SKM-1 treated with dmso at 0.1 percent for 144 hours (cell line): Measurements from ENCODE around the gene CACNA2D2.

Experiments
- DNase-seq: peaks from one replicate; lab custom pipeline; 2025; ENCODE audit not compliant: unreplicated experiment; lab: John Stamatoyannopoulos, UW

The CACNA2D2 gene

GRCh38 chr3:50374363-50375257 lies 128.8 kb downstream of the CACNA2D2 start:
- DNase-seq = no peak

DNA sequence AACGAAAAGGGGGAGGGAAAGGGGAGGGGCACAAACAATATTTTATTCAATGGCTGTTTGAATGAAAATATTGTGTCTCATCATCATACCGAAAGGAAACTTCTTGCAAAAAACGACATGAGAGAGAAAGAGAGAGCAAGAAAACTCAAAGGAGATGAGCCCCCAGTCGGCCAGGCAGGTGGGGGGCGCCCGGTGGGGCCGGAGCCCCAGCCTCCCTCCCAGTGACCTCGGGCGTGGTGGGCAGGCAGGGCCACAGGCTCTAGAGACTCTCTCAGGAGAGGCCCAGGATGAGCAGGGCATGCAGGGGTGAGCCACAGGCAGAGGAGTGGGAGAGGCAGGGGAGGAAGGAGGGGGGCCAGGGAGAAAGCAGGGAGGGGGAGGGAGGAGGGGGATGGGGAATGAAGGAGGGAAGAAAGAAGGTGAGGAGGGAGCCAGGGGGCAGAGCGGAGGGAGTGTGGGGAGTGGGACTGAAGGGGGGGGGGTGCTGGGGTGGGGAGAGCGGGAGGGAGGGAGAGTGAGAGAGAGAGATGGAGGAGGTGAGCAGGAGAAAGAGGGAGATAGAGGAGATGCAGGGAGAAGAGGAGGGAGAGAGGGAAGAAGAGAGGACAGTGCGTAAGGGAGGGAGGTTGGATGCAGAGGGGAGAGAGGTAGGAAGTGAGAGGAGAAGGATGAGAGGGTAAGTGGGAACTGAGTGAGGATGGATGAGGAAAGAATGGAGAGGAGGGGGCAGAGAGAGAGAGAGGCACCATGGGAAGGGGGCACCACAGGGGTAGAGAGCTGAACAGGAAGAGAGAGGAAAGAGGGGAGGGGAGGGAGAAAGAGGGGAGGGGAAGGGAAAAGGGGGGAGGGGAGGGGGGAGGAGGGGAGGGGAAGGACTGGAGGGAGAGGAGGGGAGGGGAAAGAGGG lies 130.0 kb downstream of the CACNA2D2 start:
- DNase-seq = no peak

- no peak for DNase-seq
Measured at GRCh38 chr3:50372349-50372748, 131.1 kb downstream of the CACNA2D2 start.

- no peak for DNase-seq
Measured at GRCh38 chr3:50371133-50371685, 132.2 kb downstream of the CACNA2D2 start.

DNA sequence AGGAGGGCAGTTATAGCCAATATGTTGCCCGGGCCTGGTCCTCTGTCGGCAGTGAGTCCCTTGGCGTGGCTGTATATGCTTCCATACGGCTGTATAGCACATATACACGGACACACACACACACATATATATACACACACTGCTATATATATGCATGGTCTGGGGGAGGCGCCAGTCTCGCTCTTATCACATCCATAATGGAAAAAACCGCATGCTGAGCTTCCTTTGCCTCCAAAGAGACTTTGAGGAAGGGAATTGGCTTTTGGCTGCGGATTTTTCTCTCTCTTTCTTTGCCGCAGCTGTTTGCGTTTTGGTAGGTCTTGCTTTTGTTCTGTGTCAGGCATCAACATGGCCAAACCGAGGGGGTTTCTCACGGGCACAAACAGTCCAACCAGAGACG lies 132.8 kb downstream of the CACNA2D2 start:
- DNase-seq = no peak

GRCh38 chr3:50369012-50369670 lies 134.3 kb downstream of the CACNA2D2 start:
- DNase-seq = no peak

GRCh38 chr3:50365842-50366220 lies 137.6 kb downstream of the CACNA2D2 start:
- no peak for DNase-seq

DNA sequence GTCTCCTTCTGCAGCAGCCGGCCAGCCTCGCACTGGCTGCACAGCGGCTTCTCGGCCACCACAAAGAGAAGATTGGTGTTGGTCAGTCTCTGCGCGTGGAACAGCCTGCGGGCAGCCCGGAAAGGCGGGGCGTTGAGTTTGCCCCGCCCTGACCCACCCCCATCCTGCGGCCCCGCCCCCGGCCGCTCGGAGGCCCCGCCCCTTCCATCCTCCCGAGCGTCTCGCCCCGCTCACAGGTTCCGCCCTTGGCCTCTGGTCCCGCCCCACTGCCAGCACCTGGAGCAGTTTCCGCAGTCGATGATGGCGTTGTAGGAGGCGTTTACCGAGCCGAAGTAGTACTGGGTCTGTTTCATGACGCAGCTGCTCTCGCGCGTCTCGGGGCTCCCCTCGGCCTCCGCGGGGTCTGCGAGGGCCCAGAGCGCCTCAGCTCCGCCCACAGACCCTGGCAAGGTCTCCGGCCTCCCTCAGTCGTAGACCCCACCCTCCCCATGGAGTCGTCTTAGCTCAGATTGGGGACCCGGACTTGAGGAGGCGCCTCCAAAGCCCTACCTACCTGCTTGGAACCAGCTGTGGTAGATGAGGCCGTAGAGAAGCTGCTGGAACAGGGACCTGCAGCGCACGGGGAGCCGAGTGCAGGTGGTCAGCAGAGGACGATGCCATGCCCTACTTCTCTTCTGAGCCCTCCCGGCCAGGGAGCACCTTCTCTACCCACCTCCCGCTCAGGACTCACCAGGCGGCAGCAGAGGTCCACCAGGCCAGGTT lies 138.2 kb downstream of the CACNA2D2 start:
- peak; percentile 59 for DNase-seq

GRCh38 chr3:50364573-50365079 lies 138.8 kb downstream of the CACNA2D2 start:
- DNase-seq = no peak

GRCh38 chr3:50359760-50360110 lies 143.7 kb downstream of the CACNA2D2 start:
- no peak for DNase-seq

DNA sequence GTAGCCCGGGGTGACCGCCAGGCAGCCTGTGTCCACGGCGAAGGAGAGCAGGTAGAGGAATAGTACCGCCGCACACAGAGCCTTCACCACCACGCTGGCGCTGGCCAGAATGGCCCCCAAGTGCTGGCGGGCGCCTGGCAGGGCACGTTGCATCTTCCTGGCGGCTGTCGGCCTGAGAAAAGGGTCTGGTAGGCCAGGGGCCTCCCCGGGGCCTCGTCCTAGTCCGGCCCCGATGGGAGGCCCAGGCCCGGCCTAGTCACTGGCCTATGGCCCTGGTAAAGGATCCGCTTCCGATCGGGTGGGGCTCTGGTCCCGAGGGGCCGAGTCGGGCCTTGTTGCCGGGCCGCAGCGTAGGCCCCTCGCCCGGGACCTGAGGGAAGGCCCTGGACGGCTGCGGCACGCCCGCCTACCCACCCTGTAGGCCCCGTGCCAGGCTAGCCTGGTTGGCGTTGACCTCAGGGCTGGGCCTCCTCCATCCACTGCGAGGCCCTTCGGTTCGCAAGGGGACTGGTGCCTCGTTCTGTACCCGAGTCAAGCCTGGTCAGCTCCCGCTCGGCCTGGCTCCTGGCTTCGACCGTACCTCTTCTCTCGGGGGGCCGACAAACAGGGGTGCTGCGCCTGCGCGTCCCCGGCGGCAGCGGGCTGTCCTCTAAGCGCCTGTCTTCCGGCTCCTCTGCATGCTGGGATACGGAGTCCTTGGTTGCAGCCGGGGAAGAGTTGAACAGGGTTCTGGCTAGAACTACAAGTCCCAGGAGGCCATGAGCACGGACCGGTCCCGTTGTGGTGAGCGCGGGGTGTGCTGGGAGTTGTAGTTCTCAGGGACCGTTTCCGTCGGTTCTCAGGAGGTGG lies 144.3 kb downstream of the CACNA2D2 start, which contains the start of gene TMEM115:
TSS of gene TMEM115 (minus strand) at position 611 of the 849 bp plus-strand sequence. CDS start at position 153, 458 bp downstream.
- peak; percentile 98 for DNase-seq

DNA sequence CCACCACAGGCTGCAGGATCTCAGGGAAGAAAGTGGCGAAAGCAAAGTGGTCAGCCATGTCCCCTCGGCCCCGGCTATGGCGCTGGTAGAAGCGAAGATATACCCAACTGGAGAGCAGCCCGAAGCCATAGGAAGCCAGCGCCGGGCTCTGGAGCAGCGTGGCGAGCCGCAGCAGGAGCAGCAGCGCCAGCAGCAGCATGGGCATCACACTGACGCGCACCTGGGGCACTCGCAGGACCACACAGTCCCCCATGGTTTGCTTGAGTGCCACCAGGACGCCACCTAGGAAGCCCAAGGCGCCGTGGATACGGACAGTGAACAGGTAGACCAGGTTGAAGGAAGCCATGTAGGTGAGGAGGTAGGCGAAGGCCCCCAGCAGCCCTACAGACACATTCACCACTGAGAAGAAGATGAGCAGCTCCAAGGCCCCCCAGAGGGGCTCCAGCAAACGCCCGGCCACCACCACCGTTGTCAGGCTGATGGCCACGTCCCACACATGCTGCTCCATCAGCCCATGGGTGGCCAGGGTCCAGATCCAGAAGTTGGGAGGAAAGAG lies 145.0 kb downstream of the CACNA2D2 start:
- DNase-seq = no peak

DNA sequence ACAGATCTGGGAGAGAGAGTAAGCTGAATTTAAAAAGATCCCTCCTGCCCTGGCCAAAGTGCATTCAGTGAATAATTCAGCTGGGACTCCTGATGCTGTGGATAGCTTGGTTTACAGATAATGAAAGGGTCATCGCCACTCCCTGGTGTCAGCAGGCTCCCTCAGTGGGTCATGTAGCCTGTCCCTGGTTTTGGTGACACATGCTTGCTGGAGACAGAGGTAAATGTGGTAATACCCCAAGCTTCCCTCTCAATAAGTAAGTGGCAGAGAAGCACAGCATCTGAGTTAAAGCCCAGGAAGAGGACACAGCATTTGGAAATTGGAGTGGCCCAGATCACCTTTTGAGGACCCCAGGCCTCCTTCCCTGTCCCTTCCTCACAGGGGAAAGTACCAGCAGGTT lies 146.0 kb downstream of the CACNA2D2 start:
- no peak for DNase-seq

DNA sequence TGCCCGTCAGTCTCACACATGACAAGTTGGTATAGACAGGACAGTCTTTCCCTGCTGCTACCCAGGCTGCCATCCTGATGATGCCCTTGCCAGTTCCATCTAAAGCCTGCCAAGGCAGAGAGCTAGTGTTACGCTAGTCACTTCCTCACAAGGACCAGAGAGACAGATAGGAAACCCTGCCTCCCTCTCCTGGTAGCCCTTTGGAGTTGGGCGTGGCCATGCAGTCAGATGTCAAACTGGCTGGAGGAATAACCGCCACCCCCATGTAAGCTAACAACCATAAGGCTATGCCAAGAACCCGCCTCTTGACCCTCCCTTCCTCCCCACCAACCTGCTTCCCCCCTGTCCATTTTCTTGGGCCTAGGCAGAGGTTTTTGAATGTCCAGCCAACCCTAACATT lies 146.9 kb downstream of the CACNA2D2 start:
- no peak for DNase-seq

GRCh38 chr3:50355829-50356552 lies 147.4 kb downstream of the CACNA2D2 start:
- DNase-seq = no peak

- no peak for DNase-seq
Measured at GRCh38 chr3:50354850-50355249, 148.6 kb downstream of the CACNA2D2 start.

DNA sequence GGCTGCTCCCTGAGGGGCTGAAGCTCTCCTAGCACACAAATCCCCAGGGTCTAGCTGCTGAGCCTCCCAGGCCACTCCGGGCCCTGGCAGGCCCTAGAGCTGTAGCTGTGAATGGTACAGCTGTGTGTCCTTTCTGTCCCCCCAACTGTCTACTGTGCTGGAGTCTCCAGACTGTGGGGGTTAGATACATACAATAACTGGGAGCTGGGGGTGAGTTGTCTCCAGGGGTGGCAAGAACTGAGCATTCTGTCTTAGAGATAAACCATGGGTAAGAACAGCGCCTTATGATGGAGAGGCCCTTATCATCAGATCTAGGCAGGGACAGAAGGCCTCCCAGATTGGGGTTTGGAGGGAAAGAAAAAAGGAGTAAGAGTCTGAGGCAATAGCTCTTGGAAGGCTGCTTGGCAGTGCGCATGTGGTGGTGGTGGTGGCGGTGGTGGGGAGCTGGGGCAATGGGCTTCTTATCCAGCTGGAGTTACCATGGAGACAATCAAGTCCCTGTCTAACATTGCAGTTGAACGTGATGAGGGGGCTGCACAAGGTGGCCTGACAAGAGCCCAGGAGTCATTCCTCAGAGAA lies 149.2 kb downstream of the CACNA2D2 start:
- DNase-seq = no peak
